ENCODE measurements around the gene ITSN1. TPM values are rescaled to one million over a fixed set of nuclear protein-coding genes. Genes with fewer than 3 reads are reported as not detected.

ITSN1 gene
- total RNA-seq, 4 donors from 2014 or later = 14.5 to 33.1 (median 26.9) TPM

DNA sequence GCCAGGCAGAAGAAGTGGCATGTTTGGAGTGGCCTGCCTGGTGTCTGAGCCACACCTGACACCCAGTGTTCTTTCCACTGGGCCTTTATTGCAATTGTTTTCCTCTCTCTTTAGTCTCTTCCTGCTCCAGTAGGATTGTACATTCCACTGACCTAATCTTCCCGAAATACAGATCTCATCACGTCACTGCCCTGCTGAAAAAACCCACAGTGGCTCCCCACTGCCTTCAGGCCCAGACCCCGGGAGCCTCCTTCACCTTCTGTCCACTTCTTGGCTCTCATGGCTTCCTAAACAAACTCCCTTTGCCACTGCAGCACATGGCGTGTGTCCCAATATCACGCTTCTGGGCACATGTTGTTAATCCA lies 298.6 kb downstream of the ITSN1 start:
- H3K27ac ChIP-seq = no peak overlapping the region
- ATAC-seq = no peak

DNA sequence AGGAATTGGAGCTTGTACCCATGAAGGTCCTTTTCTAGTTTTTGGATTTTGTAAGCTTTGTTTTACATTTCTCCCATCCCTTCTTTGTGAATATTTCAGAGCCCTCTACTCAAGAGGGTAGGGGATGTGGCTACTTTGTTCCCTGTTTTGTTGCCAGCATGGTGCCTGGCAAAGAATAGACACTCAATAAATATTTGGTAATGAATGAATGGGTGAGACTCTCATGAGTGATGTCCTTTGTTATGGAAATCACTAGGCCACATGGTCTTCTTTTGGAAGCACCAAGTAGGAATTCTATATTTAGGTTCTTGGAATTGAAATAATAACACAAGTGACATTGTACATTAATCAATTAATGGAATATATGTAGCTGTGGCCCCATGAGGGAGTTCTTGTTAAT lies 300.1 kb downstream of the ITSN1 start:
- DNase-seq (no peak), ATAC-seq (no peak)
- in situ Hi-C loops (cut with MboI; ENCODE audit: low sequenced_read_pairs in 4 of 4) = loop anchor here in 1 of 4 donors (25.0 kb wide), 1 partner anchor 120 kb away; the partner anchor contains the start of genes MRPS6 and SLC5A3
- no peaks in the 10 kb centered on the region for H3K9me3 ChIP-seq
- intact Hi-C loops (cut with DNase I; ENCODE audit: low total_unique reads) = loop anchor here (10.0 kb wide), 1 partner anchor 132 kb away; the partner anchor contains the start of genes MRPS6 and SLC5A3
- no peak for TF ChIP-seq POLR2A (IDR thresholded peaks at IDR 0.05)
- TF ChIP-seq, protein P1, sequence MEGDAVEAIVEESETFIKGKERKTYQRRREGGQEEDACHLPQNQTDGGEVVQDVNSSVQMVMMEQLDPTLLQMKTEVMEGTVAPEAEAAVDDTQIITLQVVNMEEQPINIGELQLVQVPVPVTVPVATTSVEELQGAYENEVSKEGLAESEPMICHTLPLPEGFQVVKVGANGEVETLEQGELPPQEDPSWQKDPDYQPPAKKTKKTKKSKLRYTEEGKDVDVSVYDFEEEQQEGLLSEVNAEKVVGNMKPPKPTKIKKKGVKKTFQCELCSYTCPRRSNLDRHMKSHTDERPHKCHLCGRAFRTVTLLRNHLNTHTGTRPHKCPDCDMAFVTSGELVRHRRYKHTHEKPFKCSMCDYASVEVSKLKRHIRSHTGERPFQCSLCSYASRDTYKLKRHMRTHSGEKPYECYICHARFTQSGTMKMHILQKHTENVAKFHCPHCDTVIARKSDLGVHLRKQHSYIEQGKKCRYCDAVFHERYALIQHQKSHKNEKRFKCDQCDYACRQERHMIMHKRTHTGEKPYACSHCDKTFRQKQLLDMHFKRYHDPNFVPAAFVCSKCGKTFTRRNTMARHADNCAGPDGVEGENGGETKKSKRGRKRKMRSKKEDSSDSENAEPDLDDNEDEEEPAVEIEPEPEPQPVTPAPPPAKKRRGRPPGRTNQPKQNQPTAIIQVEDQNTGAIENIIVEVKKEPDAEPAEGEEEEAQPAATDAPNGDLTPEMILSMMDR (IDR thresholded peaks at IDR 0.05 in 4 of 5, conservative IDR thresholded peaks at IDR 0.05 in 1 of 5) = no peak
- no peaks in the 10 kb centered on the region for H3K36me3 ChIP-seq
- H3K27me3 ChIP-seq = no peaks in the 10 kb centered on the region
- peaks cover 3 to 7% of the 10 kb centered on the region in 2 donors for H3K4me1 ChIP-seq
- no peak overlapping the region for H3K4me3 ChIP-seq
- no peak overlapping the region for H3K27ac ChIP-seq

More for the DNA sequence above, 298.6 kb downstream of the ITSN1 start:
- peaks cover 0 to 7% of the 10 kb centered on the region in 2 donors for H3K4me1 ChIP-seq
- intact Hi-C loops (cut with DNase I; ENCODE audit: low total_unique reads) (loop anchor here (10.0 kb wide), 1 partner anchor 134 kb away; the partner anchor contains the start of genes MRPS6 and SLC5A3), in situ Hi-C loops (cut with MboI; ENCODE audit: low sequenced_read_pairs in 4 of 4) (loop anchor here in 1 of 4 donors (25.0 kb wide), 1 partner anchor 121 kb away; the partner anchor contains the start of genes MRPS6 and SLC5A3)
- H3K27me3 ChIP-seq = no peaks in the 10 kb centered on the region
- no peak overlapping the region for H3K4me3 ChIP-seq
- no peaks in the 10 kb centered on the region for H3K36me3 ChIP-seq
- H3K9me3 ChIP-seq = no peaks in the 10 kb centered on the region
- TF ChIP-seq, protein P1 (IDR thresholded peaks at IDR 0.05 in 4 of 5, conservative IDR thresholded peaks at IDR 0.05 in 1 of 5) = no peak
- TF ChIP-seq POLR2A (IDR thresholded peaks at IDR 0.05) = no peak
- DNase-seq = no peak

DNA sequence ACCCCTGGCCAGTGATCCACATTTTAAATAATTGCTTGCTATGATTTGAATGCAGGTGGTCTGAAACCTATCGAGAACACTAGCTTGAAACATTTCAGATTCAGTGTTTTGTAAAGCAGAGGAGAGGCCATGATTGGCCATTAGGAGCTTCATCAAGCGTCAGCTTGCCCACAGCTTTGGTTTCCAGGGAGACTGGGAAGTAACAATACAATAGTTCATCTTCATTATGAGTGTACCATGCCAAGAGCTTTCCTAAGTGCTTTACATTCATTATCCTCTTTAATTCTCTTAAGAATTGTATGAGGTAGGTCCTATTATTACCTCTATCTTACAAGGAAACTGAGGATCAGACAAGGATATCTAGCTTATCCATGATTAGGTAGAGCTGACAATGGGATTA lies 301.0 kb downstream of the ITSN1 start:
- Histone ChIP-seq H3K36me3 (no peaks in the 10 kb centered on the region), H3K27ac (no peak overlapping the region), H3K4me1 (peaks cover 12 to 14% of the 10 kb centered on the region in 2 donors), H3K4me3 (no peak overlapping the region), H3K27me3 (no peaks in the 10 kb centered on the region), H3K9me3 (no peaks in the 10 kb centered on the region)
- DNase-seq (no peak), ATAC-seq (no peak)
- in situ Hi-C loops (cut with MboI; ENCODE audit: low sequenced_read_pairs in 4 of 4) = loop anchor here in 1 of 4 donors (25.0 kb wide), 1 partner anchor 119 kb away; the partner anchor contains the start of genes MRPS6 and SLC5A3
- intact Hi-C loops (cut with DNase I; ENCODE audit: low total_unique reads) = loop anchor here (10.0 kb wide), 1 partner anchor 132 kb away; the partner anchor contains the start of genes MRPS6 and SLC5A3
- TF ChIP-seq, protein P1 (IDR thresholded peaks at IDR 0.05 in 4 of 5, conservative IDR thresholded peaks at IDR 0.05 in 1 of 5) = no peak

DNA sequence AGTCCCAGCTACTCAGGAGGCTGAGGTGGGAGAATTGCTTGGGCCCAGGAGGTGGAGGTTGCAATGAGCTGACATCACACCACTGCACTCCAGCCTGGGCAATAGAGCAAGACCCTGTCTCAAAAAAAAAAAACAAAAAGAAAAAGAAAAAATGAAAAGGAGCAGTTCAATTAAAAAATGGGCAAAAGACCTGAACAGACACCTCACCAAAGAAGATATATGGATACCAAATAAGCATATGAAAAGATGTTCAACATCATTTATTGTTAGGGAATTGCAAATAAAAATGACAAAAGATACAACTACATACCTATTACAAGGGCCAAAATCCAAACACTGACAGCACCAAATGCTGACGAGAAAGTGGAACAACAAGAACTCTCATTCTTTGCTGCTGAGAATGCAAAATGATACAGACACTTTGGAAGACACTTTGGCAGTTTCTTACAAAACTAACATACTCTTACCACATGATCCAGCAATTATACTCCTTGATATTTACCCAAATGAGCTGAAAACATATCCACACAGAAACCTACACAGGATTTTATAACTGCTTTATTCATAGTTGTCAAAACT lies 302.0 kb downstream of the ITSN1 start:
- no peak overlapping the region for H3K4me3 ChIP-seq
- TF ChIP-seq POLR2A (IDR thresholded peaks at IDR 0.05) = no peak
- TF ChIP-seq, protein P1 (IDR thresholded peaks at IDR 0.05 in 4 of 5, conservative IDR thresholded peaks at IDR 0.05 in 1 of 5) = no peak
- peaks cover 16 to 23% of the 10 kb centered on the region in 2 donors for H3K4me1 ChIP-seq
- intact Hi-C loops (cut with DNase I; ENCODE audit: low total_unique reads) = loop anchor here (10.0 kb wide), 1 partner anchor 131 kb away; the partner anchor contains the start of genes MRPS6 and SLC5A3
- H3K27ac ChIP-seq = no peak overlapping the region
- H3K36me3 ChIP-seq = no peaks in the 10 kb centered on the region
- H3K27me3 ChIP-seq = no peaks in the 10 kb centered on the region
- in situ Hi-C loops (cut with MboI; ENCODE audit: low sequenced_read_pairs in 4 of 4) = loop anchor here in 1 of 4 donors (25.0 kb wide), 1 partner anchor 118 kb away; the partner anchor contains the start of genes MRPS6 and SLC5A3
- no peaks in the 10 kb centered on the region for H3K9me3 ChIP-seq
- ATAC-seq (no peak), DNase-seq (no peak)

Measured in gastrocnemius medialis (tissue), 4 donors.